Jurkat, Clone E6-1 (cell line): ENCODE measurements around the gene HAGHL. TPM values are rescaled to one million over a fixed set of nuclear protein-coding genes. Genes with fewer than 3 reads are reported as not detected.

Experiments used
- DNase-seq: peaks from one replicate; pipeline ENCODE4 v3.0.0-alpha.2; 2011; ENCODE audit warnings: low read depth, low spot score
- H3K4me3 ChIP-seq: 2 replicates; pipeline ENCODE4 v1.5.1; 2011; ENCODE audit warnings: mild to moderate bottlenecking, low read length, control low read depth, moderate library complexity
- polyA plus RNA-seq: library from polyadenylated mRNA; unstranded; fragments of >200 nt; gene quantifications from one replicate; pipeline ENCODE4 v1.2.1, GENCODE V29; 2012; ENCODE audit warnings: missing spikeins; ENCODE audit not compliant: insufficient read length, insufficient read depth

Gene HAGHL
- polyA plus RNA-seq: 48.0 TPM

GRCh38 chr16:726438-727290, at the start of gene HAGHL, which contains the start of gene CCDC78:
HAGHL (plus strand) TSS chr16:727106; CDS start chr16:727510, 404 bp downstream.
CCDC78 (minus strand) TSS chr16:726443; CDS start chr16:726367, 76 bp downstream.
- DNase-seq: no peak
- H3K4me3 ChIP-seq: peak within 1 kb of the TSS; percentile 64

GRCh38 chr16:677316-678190, 49.4 kb upstream of the HAGHL start:
- no peak overlapping the region for H3K4me3 ChIP-seq
- no peak for DNase-seq

GRCh38 chr16:678209-678857, 48.6 kb upstream of the HAGHL start:
- no peak overlapping the region for H3K4me3 ChIP-seq
- no peak for DNase-seq

GRCh38 chr16:678858-679813, 47.8 kb upstream of the HAGHL start:
- H3K4me3 ChIP-seq: peak overlapping the region; percentile 54
- peak; percentile 47 for DNase-seq

GRCh38 chr16:679814-680624, 46.9 kb upstream of the HAGHL start, which contains the start of gene STUB1:
STUB1 (plus strand) TSS chr16:680410; CDS start chr16:680526, 116 bp downstream.
- peak within 1 kb of the TSS; percentile 59 for H3K4me3 ChIP-seq
- DNase-seq: peak; percentile 60

GRCh38 chr16:680625-680945, 46.3 kb upstream of the HAGHL start:
- H3K4me3 ChIP-seq: peak overlapping the region; percentile 59
- DNase-seq: no peak

- no peak for DNase-seq
These were observed 45.8 kb upstream of the HAGHL start for GRCh38 chr16:680967-681745.

GRCh38 chr16:681746-682427, 45.0 kb upstream of the HAGHL start:
- no peak for DNase-seq
- no peak overlapping the region for H3K4me3 ChIP-seq

More at GRCh38 chr16:680967-681745, 45.8 kb upstream of the HAGHL start:
- H3K4me3 ChIP-seq: peak overlapping the region; percentile 59

GRCh38 chr16:682493-683395, 44.2 kb upstream of the HAGHL start:
- peak overlapping the region; percentile 57 for H3K4me3 ChIP-seq
- DNase-seq: no peak

- DNase-seq: no peak
- H3K4me3 ChIP-seq: peak overlapping the region; percentile 57
These were observed 43.4 kb upstream of the HAGHL start for GRCh38 chr16:683396-684070.

GRCh38 chr16:684071-684794, 42.7 kb upstream of the HAGHL start, which contains the start of gene JMJD8:
JMJD8 (minus strand) TSS chr16:684334; CDS start chr16:684319, 15 bp downstream.
- DNase-seq: peak; percentile 90
- H3K4me3 ChIP-seq: peak within 1 kb of the TSS; percentile 57

GRCh38 chr16:684961-685696, 41.8 kb upstream of the HAGHL start:
- H3K4me3 ChIP-seq: no peak overlapping the region

GRCh38 chr16:685967-686366, 40.9 kb upstream of the HAGHL start:
- DNase-seq: no peak
- no peak overlapping the region for H3K4me3 ChIP-seq

More at GRCh38 chr16:684961-685696, 41.8 kb upstream of the HAGHL start:
- DNase-seq: no peak
